Subcutaneous abdominal adipose tissue (tissue), 5 donors: ENCODE measurements around the gene PKDREJ.

ENCODE experiments used
- H3K27ac ChIP-seq: one replicate; pipeline ENCODE4 v1.7.0; 2013; ENCODE audit warnings: low read depth, mild to moderate bottlenecking, inconsistent platforms, low read length, moderate library complexity
- H3K27me3 ChIP-seq, 5 donors: one replicate each; pipeline ENCODE4 v1.7.0; 2013; ENCODE audit warnings: low read length in 5 of 5, inconsistent platforms in 1 of 5; ENCODE audit not compliant: control insufficient read depth in 5 of 5, insufficient read depth in 4 of 5
- H3K36me3 ChIP-seq, 5 donors: one replicate each; pipeline ENCODE4 v1.7.0; 2013; ENCODE audit warnings: low read length in 5 of 5; ENCODE audit not compliant: control insufficient read depth in 5 of 5, insufficient read depth in 5 of 5
- H3K4me1 ChIP-seq, 5 donors: one replicate each; pipeline ENCODE4 v1.7.0; 2013; ENCODE audit warnings: low read length in 5 of 5, mild to moderate bottlenecking in 3 of 5, moderate library complexity in 1 of 5; ENCODE audit not compliant: control insufficient read depth in 5 of 5, insufficient read depth in 5 of 5
- H3K4me3 ChIP-seq, 5 donors: one replicate each; pipeline ENCODE4 v1.7.0; 2013; ENCODE audit warnings: low read length in 5 of 5, low read depth in 1 of 5
- H3K9ac ChIP-seq, 5 donors: one replicate each; pipeline ENCODE4 v1.7.0; 2013; ENCODE audit warnings: low read length in 5 of 5, mild to moderate bottlenecking in 4 of 5, moderate library complexity in 3 of 5
- H3K9me3 ChIP-seq, 5 donors: one replicate each; pipeline ENCODE4 v1.7.0; 2013; ENCODE audit warnings: low read length in 5 of 5; ENCODE audit not compliant: control insufficient read depth in 5 of 5
- donor health status: healthy.
- donor health status: healthy.
- donor health status: healthy.
- donor health status: healthy.
- donor health status: healthy.

The PKDREJ gene

GRCh38 chr22:46250783-46251125 is 12.4 kb downstream of the PKDREJ start:
- H3K9ac ChIP-seq, result peak overlapping the region in 4 of 5 donors; percentile 79 to 94 (median 92)
- no peaks in the 10 kb centered on the region for H3K27me3 ChIP-seq
- H3K4me1 ChIP-seq, result peaks cover under 1 to 26% (median 18%) of the 10 kb centered on the region in 5 donors
- H3K4me3 ChIP-seq, result peak overlapping the region; percentile 44 to 95 (median 84)
- H3K27ac ChIP-seq, result no peak overlapping the region
- no peaks in the 10 kb centered on the region for H3K9me3 ChIP-seq
- peaks cover 0 to 10% (median 0%) of the 10 kb centered on the region in 5 donors for H3K36me3 ChIP-seq

GRCh38 chr22:46250035-46250782 is 12.9 kb downstream of the PKDREJ start, which contains the start of gene CDPF1:
Gene CDPF1, minus strand, starts transcription at chr22:46250293. Its CDS starts 2,009 bp downstream, at chr22:46248284.
- Histone ChIP-seq H3K4me1 (peaks cover 3 to 31% (median 24%) of the 10 kb centered on the region in 5 donors), H3K9me3 (no peaks in the 10 kb centered on the region), H3K36me3 (peaks cover 0 to 12% (median 0%) of the 10 kb centered on the region in 5 donors), H3K27me3 (no peaks in the 10 kb centered on the region), H3K4me3 (peak within 1 kb of the TSS; percentile 44 to 95 (median 84)), H3K27ac (peak within 1 kb of the TSS; percentile 72), H3K9ac (peak within 1 kb of the TSS in 4 of 5 donors; percentile 79 to 94 (median 92))

GRCh38 chr22:46247443-46247975 is 15.6 kb downstream of the PKDREJ start:
- peak overlapping the region in 1 of 5 donors; percentile 37 for H3K9ac ChIP-seq
- no peaks in the 10 kb centered on the region for H3K9me3 ChIP-seq
- peaks cover 3 to 33% (median 27%) of the 10 kb centered on the region in 5 donors for H3K4me1 ChIP-seq
- no peak overlapping the region for H3K27ac ChIP-seq
- H3K4me3 ChIP-seq, result no peak overlapping the region
- H3K27me3 ChIP-seq, result no peaks in the 10 kb centered on the region
- H3K36me3 ChIP-seq, result peaks cover 0 to 28% (median 17%) of the 10 kb centered on the region in 5 donors

GRCh38 chr22:46246178-46246577 is 17.0 kb downstream of the PKDREJ start:
- Histone ChIP-seq H3K36me3 (peaks cover 0 to 28% (median 17%) of the 10 kb centered on the region in 5 donors), H3K9me3 (no peaks in the 10 kb centered on the region), H3K4me1 (peaks cover 3 to 29% (median 24%) of the 10 kb centered on the region in 5 donors), H3K4me3 (no peak overlapping the region), H3K27ac (no peak overlapping the region), H3K9ac (no peak overlapping the region), H3K27me3 (no peaks in the 10 kb centered on the region)

GRCh38 chr22:46245511-46245910 is 17.6 kb downstream of the PKDREJ start:
- peaks cover 3 to 26% (median 17%) of the 10 kb centered on the region in 5 donors for H3K4me1 ChIP-seq
- H3K9ac ChIP-seq, result peak overlapping the region in 2 of 5 donors; percentile 42 to 56
- H3K27ac ChIP-seq, result no peak overlapping the region
- no peaks in the 10 kb centered on the region for H3K27me3 ChIP-seq
- H3K36me3 ChIP-seq, result peaks cover 0 to 28% (median 17%) of the 10 kb centered on the region in 5 donors
- peak overlapping the region in 2 of 5 donors; percentile 19 to 25 for H3K4me3 ChIP-seq
- no peaks in the 10 kb centered on the region for H3K9me3 ChIP-seq

GRCh38 chr22:46244771-46245170 is 18.4 kb downstream of the PKDREJ start:
- H3K9ac ChIP-seq, result peak overlapping the region in 1 of 5 donors; percentile 42
- no peaks in the 10 kb centered on the region for H3K9me3 ChIP-seq
- H3K36me3 ChIP-seq, result peaks cover 0 to 33% (median 21%) of the 10 kb centered on the region in 5 donors
- no peaks in the 10 kb centered on the region for H3K27me3 ChIP-seq
- peaks cover 3 to 23% (median 16%) of the 10 kb centered on the region in 5 donors for H3K4me1 ChIP-seq
- no peak overlapping the region for H3K4me3 ChIP-seq
- no peak overlapping the region for H3K27ac ChIP-seq

GRCh38 chr22:46242076-46242475 is 21.1 kb downstream of the PKDREJ start:
- no peak overlapping the region for H3K4me3 ChIP-seq
- no peak overlapping the region for H3K9ac ChIP-seq
- peaks cover 0 to 57% (median 42%) of the 10 kb centered on the region in 5 donors for H3K36me3 ChIP-seq
- no peaks in the 10 kb centered on the region for H3K27me3 ChIP-seq
- H3K27ac ChIP-seq, result no peak overlapping the region
- no peaks in the 10 kb centered on the region for H3K9me3 ChIP-seq
- H3K4me1 ChIP-seq, result peaks cover 5 to 16% (median 10%) of the 10 kb centered on the region in 5 donors

GRCh38 chr22:46241396-46242007 is 21.6 kb downstream of the PKDREJ start:
- no peak overlapping the region for H3K27ac ChIP-seq

GRCh38 chr22:46240907-46241306 is 22.2 kb downstream of the PKDREJ start:
- Histone ChIP-seq H3K9ac (no peak overlapping the region), H3K4me1 (peaks cover 5 to 14% (median 10%) of the 10 kb centered on the region in 5 donors), H3K27ac (no peak overlapping the region), H3K9me3 (no peaks in the 10 kb centered on the region), H3K27me3 (no peaks in the 10 kb centered on the region), H3K36me3 (peaks cover 0 to 59% (median 48%) of the 10 kb centered on the region in 5 donors), H3K4me3 (no peak overlapping the region)

More at GRCh38 chr22:46241396-46242007, 21.6 kb downstream of the PKDREJ start:
- Histone ChIP-seq H3K4me1 (peaks cover 5 to 16% (median 10%) of the 10 kb centered on the region in 5 donors), H3K9me3 (no peaks in the 10 kb centered on the region), H3K36me3 (peaks cover 0 to 57% (median 44%) of the 10 kb centered on the region in 5 donors), H3K4me3 (no peak overlapping the region), H3K27me3 (no peaks in the 10 kb centered on the region), H3K9ac (no peak overlapping the region)
